ENCODE data around the gene RECQL. TPM values are rescaled to one million over a fixed set of nuclear protein-coding genes. Genes with fewer than 3 reads are reported as not detected.

RECQL gene
- total and polyA plus RNA-seq, 11 donors, result 9.0 to 39.3 (median 22.6) TPM

GRCh38 chr12:21523148-21523547 is 21.7 kb upstream of the RECQL start:
- Histone ChIP-seq H3K27me3 (peaks cover 0 to 19% (median 0%) of the 10 kb centered on the region in 9 donors), H3K27ac (no peak overlapping the region), H3K36me3 (peaks cover 0 to 10% (median 0%) of the 10 kb centered on the region in 9 donors), H3K9me3 (peaks cover 0 to 10% (median 0%) of the 10 kb centered on the region in 12 donors), H3K4me1 (peaks cover 0 to 18% (median 1%) of the 10 kb centered on the region in 12 donors), H3K4me3 (no peak overlapping the region)
- no peak for ATAC-seq
- TF ChIP-seq POLR2A (IDR thresholded peaks at IDR 0.05) (no peak), CTCF (IDR thresholded peaks at IDR 0.05) (no peak)
- intact Hi-C loops (cut with DNase I), result loop anchor here in 3 of 10 donors (10.0 kb wide), 1 partner anchor 132 kb away; the partner anchor contains the start of gene LDHB (in 3 of the 3)
- DNase-seq, result no peak

- ATAC-seq (no peak), DNase-seq (no peak)
- Histone ChIP-seq H3K4me1 (peaks cover 0 to 8% (median 0%) of the 10 kb centered on the region in 12 donors), H3K27me3 (peaks cover 0 to 3% (median 0%) of the 10 kb centered on the region in 9 donors), H3K36me3 (peaks cover 0 to 24% (median 10%) of the 10 kb centered on the region in 9 donors), H3K9me3 (peaks cover 0 to 10% (median 0%) of the 10 kb centered on the region in 12 donors), H3K27ac (no peak overlapping the region), H3K4me3 (no peak overlapping the region)
- WGBS, 4 donors, result 49 to 74% (median 67%) methylated on average over 1 of the region's 1 CpG
- intact Hi-C loops (cut with DNase I), result loop anchor here in 3 of 10 donors (10.0 kb wide), 1 partner anchor 133 kb away; the partner anchor contains the start of gene LDHB (in 3 of the 3)
- TF ChIP-seq POLR2A (IDR thresholded peaks at IDR 0.05), result no peak
- no peak for TF ChIP-seq CTCF (IDR thresholded peaks at IDR 0.05)
Measured at GRCh38 chr12:21521541-21521940, 20.1 kb upstream of the RECQL start.

- H3K9me3 ChIP-seq, result no peaks in the 10 kb centered on the region
- H3K4me3 ChIP-seq, result no peak overlapping the region
- H3K4me1 ChIP-seq, result peaks cover 0 to 8% (median 0%) of the 10 kb centered on the region in 12 donors
- TF ChIP-seq POLR2A (IDR thresholded peaks at IDR 0.05) (no peak), CTCF (IDR thresholded peaks at IDR 0.05) (no peak)
- peak overlapping the region in 1 of 12 donors; percentile 13 for H3K27ac ChIP-seq
- H3K36me3 ChIP-seq, result peaks cover 0 to 55% (median 41%) of the 10 kb centered on the region in 9 donors
- 91 to 95% (median 94%) methylated on average over 3 of the region's 3 CpGs for WGBS, 4 donors
- intact Hi-C loops (cut with DNase I), result no loop called here
- ATAC-seq (no peak), DNase-seq (no peak)
- H3K27me3 ChIP-seq, result no peaks in the 10 kb centered on the region
Measured at GRCh38 chr12:21518451-21518850, 17.0 kb upstream of the RECQL start.

- Histone ChIP-seq H3K4me1 (peaks cover 0 to 8% (median 0%) of the 10 kb centered on the region in 12 donors), H3K4me3 (no peak overlapping the region)
Measured at GRCh38 chr12:21516281-21516680, 14.8 kb upstream of the RECQL start.

More at GRCh38 chr12:21516281-21516680, 14.8 kb upstream of the RECQL start:
- Histone ChIP-seq H3K27me3 (no peaks in the 10 kb centered on the region), H3K36me3 (peaks cover 0 to 75% (median 62%) of the 10 kb centered on the region in 9 donors), H3K27ac (no peak overlapping the region), H3K9me3 (no peaks in the 10 kb centered on the region)
- TF ChIP-seq POLR2A (IDR thresholded peaks at IDR 0.05) (no peak), CTCF (IDR thresholded peaks at IDR 0.05) (no peak)
- WGBS, 4 donors, result 89 to 94% (median 93%) methylated on average over 2 of the region's 2 CpGs
- ATAC-seq (no peak), DNase-seq (no peak)
- intact Hi-C loops (cut with DNase I), result no loop called here
